NOMO-1 (cell line): ENCODE results near the gene GMDS.

ENCODE experiments used
- DNase-seq, 2 experiments: peaks; one replicate each; lab custom pipeline; 2025; ENCODE audit not compliant: unreplicated experiment in 2 of 2; lab: John Stamatoyannopoulos, UW

GMDS gene

DNA sequence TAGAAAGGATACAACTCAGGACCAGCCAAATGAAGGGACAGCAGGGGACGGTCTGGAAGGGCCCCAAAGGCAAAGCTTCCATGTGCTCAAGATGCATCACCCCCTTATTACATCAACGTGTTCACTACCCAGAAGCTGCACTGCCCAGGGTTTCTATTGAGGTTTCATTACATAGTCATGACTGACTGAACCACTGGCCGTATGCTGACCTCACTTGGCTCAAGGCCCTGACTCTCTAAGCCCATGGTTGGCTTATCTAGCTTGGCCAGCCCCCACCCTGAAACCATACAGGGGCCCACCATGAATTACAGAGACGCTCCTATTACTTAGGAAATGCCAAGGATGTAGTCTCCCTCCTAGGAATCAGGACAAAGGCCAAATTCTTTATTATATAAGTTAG, 456.3 kb downstream of the GMDS start:
- DNase-seq = no peak

- no peak for DNase-seq
These were observed 457.5 kb downstream of the GMDS start for GRCh38 chr6:1787894-1788293.

GRCh38 chr6:1786455-1787453, 458.7 kb downstream of the GMDS start:
- no peak for DNase-seq

GRCh38 chr6:1784422-1784884, 461.0 kb downstream of the GMDS start:
- no peak for DNase-seq

DNA sequence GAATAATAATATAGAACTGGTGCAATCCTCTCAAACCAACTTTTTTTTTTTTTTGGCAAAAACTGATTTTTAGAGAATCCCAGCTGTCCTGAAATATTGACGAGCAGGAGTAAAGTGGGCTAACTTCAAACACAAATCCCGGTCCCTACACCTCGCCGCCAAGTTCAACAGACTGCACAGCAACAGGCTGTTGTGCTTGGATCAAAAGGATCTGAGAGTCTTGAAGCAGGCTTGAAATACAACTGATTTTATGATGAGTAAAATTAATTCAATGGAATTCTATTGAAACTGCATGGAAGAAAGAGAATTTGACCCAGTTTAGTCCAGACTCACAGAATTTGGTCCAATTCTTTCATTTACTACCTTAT, 463.6 kb downstream of the GMDS start:
- DNase-seq = no peak

GRCh38 chr6:1781152-1781816, 464.1 kb downstream of the GMDS start:
- DNase-seq = no peak

- DNase-seq = no peak
These were observed 465.0 kb downstream of the GMDS start for GRCh38 chr6:1780251-1780867.

GRCh38 chr6:1778686-1779235, 466.6 kb downstream of the GMDS start:
- DNase-seq = no peak

GRCh38 chr6:1777921-1778685, 467.3 kb downstream of the GMDS start:
- no peak for DNase-seq

DNA sequence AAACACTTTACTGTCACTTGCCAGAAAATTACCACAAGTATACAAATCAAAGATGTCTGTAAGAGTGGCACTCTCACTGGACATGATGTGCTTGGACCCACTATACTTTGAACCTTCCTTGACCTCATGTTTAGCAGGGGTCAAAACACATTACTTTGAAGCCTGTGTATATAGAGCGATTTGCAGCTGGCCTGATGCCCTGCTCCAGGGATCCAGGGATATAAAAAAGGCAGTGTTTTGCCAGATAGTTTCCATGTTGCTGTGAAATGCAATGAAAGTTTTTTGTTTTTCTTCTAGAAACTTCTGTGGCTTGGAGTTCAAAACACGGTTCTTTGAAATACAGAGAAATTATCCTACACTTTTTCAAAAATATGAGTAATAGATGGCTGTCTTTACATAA, 470.0 kb downstream of the GMDS start:
- no peak for DNase-seq

DNA sequence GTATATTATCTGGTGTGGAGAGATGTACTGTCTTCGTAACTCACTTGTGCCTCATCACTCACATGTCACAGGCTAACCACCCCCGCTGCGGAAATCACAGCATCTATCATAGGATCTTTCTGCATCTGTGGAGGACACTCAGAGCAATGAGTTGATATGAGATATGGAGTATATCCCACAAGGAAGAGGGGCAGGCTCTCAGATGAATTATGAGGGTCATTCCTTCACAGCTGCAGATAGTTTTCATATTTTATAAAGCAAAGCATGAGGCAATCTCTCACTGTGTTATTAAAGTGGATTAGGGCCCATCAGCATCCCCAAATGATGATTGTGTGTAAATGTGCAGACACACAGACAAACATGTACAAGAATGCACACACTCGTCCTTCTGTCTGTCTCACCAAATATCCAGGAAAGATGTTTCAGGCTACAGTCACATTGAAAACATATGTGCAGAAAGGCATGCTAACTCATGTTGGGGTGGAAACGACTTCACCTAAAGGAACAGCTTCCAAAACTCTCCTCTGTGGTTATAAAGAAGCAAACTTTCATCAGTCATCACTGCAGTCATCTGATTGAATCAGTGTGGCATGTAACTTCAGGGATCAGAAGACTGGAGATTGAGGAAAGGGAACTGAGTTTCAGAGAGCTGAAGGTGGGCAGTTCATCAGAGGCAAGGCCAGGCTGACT, 471.0 kb downstream of the GMDS start:
- no peak for DNase-seq

GRCh38 chr6:1773700-1774099, 471.7 kb downstream of the GMDS start:
- peak in 1 of 2 experiments; percentile 63 for DNase-seq

DNA sequence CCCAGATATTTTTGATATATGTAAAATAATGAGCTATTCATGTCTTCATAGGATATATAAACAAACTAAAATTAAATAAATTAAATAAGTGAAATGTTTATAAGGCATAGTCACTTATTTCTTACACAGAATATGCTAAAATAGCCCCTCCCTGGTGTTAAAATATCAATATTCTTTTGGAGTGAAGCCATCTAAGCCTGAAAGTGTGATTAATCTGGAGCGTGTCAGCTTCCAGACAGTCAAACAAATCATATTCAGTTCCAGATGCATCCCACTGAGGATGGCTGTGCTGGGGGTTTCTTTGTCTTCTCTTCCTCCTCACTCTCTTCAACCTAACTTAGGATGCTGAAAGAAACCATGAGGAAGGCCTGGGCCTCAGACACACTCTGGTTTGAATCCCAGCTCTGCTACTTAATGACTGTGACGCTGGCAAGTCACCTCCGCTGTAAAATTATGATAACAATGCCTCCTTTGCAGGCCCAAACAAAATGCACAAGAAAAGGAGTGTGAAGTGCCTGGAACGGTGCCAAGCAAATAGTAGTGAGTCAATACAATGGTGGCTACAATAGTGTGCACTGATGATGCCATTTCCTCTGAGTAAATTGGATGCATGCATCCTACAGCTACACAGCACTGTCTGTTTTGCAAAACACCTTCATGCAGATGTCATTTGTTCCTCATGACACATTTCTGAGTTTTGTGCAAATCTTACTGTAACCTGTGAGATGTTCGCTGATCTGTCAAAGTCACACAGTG, 474.3 kb downstream of the GMDS start:
- DNase-seq = no peak

DNA sequence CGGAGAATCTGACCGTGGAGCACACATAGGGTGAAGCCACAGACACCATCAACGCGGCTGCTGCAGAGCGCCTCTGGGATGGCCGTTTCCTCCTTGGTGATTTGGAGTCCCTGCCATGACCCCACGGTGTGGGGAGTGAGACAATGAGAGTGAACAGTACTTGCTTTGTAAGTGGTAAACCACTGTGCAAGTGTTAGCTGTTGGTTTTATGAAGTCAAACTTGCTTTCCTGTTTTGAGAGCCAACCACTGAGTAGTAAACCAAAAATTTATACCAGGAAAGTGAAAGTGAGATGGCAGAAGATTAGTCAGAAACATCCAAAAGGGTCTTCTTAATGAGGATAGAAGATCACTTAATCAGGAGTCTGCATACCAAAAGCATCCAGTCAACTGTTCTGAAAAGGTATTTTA, 475.0 kb downstream of the GMDS start:
- DNase-seq = no peak

- DNase-seq = no peak
These were observed 477.7 kb downstream of the GMDS start for GRCh38 chr6:1767481-1768246.

- DNase-seq = no peak
These were observed 478.8 kb downstream of the GMDS start for GRCh38 chr6:1766654-1767053.

GRCh38 chr6:1765160-1765903, 480.1 kb downstream of the GMDS start:
- no peak for DNase-seq
